NB4 (cell line): Measurements from ENCODE around the gene C1orf185.
"Not testable (repeated sequence)": the region's sequence is repeated elsewhere in the genome, so short reads cannot be mapped to it uniquely, and the experiment has no call there.

Experiments
- MYC ChIP-seq: IDR thresholded peaks from 2 replicates; pipeline ENCODE4 v1.6.1; 2011; ENCODE audit warnings: low read depth, low read length
- POLR2A ChIP-seq: IDR thresholded peaks from 2 replicates; pipeline ENCODE4 v1.6.1; 2011; ENCODE audit warnings: mild to moderate bottlenecking; ENCODE audit not compliant: insufficient read length; ENCODE audit errors: extremely low read depth
- TF ChIP-seq, protein P1 (sequence below): IDR thresholded peaks from one replicate; pipeline ENCODE4 v1.5.1; 2012; ENCODE audit warnings: low read depth, low read length
- TF ChIP-seq, protein P2 (sequence below): IDR thresholded peaks from 2 replicates; pipeline ENCODE4 v1.6.1; 2011; ENCODE audit warnings: low read depth, low read length

DNA sequence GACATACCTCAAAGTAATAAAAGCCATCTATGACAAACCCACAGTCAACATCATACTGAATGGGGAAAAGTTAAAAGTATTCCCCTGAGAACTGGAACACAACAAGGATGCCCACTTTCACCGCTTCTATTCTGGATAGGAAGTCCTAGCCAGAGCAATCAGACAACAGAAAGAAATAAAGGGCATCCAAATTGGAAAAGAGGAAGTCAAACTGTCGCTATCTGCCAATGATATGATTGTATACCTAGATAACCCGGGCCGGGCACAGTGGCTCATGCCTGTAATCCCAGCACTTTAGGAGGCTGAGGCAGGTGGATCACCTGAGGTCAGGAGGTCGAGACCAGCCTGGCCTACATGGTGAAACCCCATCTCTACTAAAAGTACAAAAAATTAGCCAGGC, 60.5 kb downstream of the C1orf185 start:
- TF ChIP-seq POLR2A, MYC: not testable (repeated sequence)
- TF ChIP-seq, protein P1, sequence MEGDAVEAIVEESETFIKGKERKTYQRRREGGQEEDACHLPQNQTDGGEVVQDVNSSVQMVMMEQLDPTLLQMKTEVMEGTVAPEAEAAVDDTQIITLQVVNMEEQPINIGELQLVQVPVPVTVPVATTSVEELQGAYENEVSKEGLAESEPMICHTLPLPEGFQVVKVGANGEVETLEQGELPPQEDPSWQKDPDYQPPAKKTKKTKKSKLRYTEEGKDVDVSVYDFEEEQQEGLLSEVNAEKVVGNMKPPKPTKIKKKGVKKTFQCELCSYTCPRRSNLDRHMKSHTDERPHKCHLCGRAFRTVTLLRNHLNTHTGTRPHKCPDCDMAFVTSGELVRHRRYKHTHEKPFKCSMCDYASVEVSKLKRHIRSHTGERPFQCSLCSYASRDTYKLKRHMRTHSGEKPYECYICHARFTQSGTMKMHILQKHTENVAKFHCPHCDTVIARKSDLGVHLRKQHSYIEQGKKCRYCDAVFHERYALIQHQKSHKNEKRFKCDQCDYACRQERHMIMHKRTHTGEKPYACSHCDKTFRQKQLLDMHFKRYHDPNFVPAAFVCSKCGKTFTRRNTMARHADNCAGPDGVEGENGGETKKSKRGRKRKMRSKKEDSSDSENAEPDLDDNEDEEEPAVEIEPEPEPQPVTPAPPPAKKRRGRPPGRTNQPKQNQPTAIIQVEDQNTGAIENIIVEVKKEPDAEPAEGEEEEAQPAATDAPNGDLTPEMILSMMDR = not testable (repeated sequence)
- TF ChIP-seq, protein P2, sequence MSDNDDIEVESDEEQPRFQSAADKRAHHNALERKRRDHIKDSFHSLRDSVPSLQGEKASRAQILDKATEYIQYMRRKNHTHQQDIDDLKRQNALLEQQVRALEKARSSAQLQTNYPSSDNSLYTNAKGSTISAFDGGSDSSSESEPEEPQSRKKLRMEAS = not testable (repeated sequence)
